OCI-LY7 (cell line): ENCODE data around the gene NAA16. TPM values are rescaled to one million over a fixed set of nuclear protein-coding genes. Genes with fewer than 3 reads are reported as not detected.

ENCODE experiments used
- Bru-seq: library from RNA; stranded (reverse); fragments of 400-500 nt; gene quantifications from one replicate; lab custom pipeline; 2021; lab: Mats Ljungman, UMichigan
- BruChase-seq, 2 experiments: library from RNA; stranded (reverse); fragments of 400-500 nt; gene quantifications; one replicate each; lab custom pipeline; 2021; lab: Mats Ljungman, UMichigan
- BruUV-seq: library from RNA; stranded (reverse); fragments of 400-500 nt; replicated peaks from 2 replicates; lab custom pipeline; 2021; lab: Mats Ljungman, UMichigan
- CTCF ChIA-PET: fragments of 300-600 bp; sonication (Branson Sonifier 250); formaldehyde crosslinking; loops from one replicate; lab custom pipeline; 2022; ENCODE audit warnings: antibody characterized with exemption; ENCODE audit not compliant: unreplicated experiment; lab: Charles Lee
- POLR2A ChIA-PET: fragments of 300-600 bp; sonication (Branson Sonifier 250); formaldehyde crosslinking; loops from one replicate; lab custom pipeline; 2022; ENCODE audit warnings: antibody characterized with exemption; lab: Charles Lee
- DNase-seq: peaks from one replicate; pipeline ENCODE4 v3.0.0-alpha.2; 2015; ENCODE audit warnings: low spot score
- H2AFZ ChIP-seq: fragments of 200-600 bp; sonication (generic), shearing (Covaris generic); 2 replicates; pipeline ENCODE4 v1.6.1; 2014; ENCODE audit warnings: mild to moderate bottlenecking, antibody characterized with exemption, low read length, moderate library complexity
- H3K27ac ChIP-seq: fragments of 200-600 bp; sonication (generic); 2 replicates; pipeline ENCODE4 v1.5.1; 2014; ENCODE audit warnings: mixed run types, low read depth, mild to moderate bottlenecking, moderate library complexity, low read length, inconsistent platforms; ENCODE audit not compliant: poor library complexity, severe bottlenecking
- H3K36me3 ChIP-seq: fragments of 200-600 bp; sonication (generic); 2 replicates; pipeline ENCODE4 v1.6.1; 2014; ENCODE audit warnings: mild to moderate bottlenecking, antibody characterized with exemption, low read length, moderate library complexity, mixed read lengths; ENCODE audit not compliant: insufficient read depth
- H3K4me1 ChIP-seq: fragments of 200-600 bp; sonication (generic); 2 replicates; pipeline ENCODE4 v1.5.1; 2014; ENCODE audit warnings: mild to moderate bottlenecking, low read length; ENCODE audit not compliant: insufficient read depth, poor library complexity, severe bottlenecking
- H3K4me2 ChIP-seq: fragments of 200-600 bp; sonication (generic); 2 replicates; pipeline ENCODE4 v1.6.1; 2014; ENCODE audit warnings: mild to moderate bottlenecking, low read length
- H3K4me3 ChIP-seq: fragments of 200-600 bp; sonication (generic); 2 replicates; pipeline ENCODE4 v1.5.1; 2014; ENCODE audit warnings: mild to moderate bottlenecking, low read depth, low read length; ENCODE audit not compliant: poor library complexity, severe bottlenecking
- H3K79me2 ChIP-seq: fragments of 200-600 bp; sonication (generic); 2 replicates; pipeline ENCODE4 v1.6.1; 2016; ENCODE audit warnings: low read depth, mild to moderate bottlenecking, low read length, moderate library complexity, mixed read lengths; ENCODE audit not compliant: insufficient read depth
- H3K9me2 ChIP-seq: fragments of 200-600 bp; sonication (generic); 2 replicates; pipeline ENCODE4 v1.6.1; 2016; ENCODE audit warnings: mild to moderate bottlenecking, low read length, mixed read lengths; ENCODE audit not compliant: insufficient read depth
- H3K9me3 ChIP-seq: fragments of 200-600 bp; sonication (generic); 2 replicates; pipeline ENCODE4 v1.6.1; 2014; ENCODE audit warnings: mild to moderate bottlenecking, mixed run types, low read length, mixed read lengths
- H4K20me1 ChIP-seq: fragments of 200-600 bp; sonication (generic); 2 replicates; pipeline ENCODE4 v1.6.1; 2014; ENCODE audit warnings: mild to moderate bottlenecking, antibody characterized with exemption, low read length, moderate library complexity, mixed read lengths; ENCODE audit not compliant: insufficient read depth
- EZH2phosphoT487 ChIP-seq: fragments of 200-600 bp; sonication (generic); IDR thresholded peaks from 2 replicates; pipeline ENCODE4 v1.6.1; 2018; ENCODE audit warnings: low read depth, borderline replicate concordance, mild to moderate bottlenecking, mixed run types, antibody characterized with exemption, low read length, moderate library complexity, mixed read lengths
- intact Hi-C: fragments of 100-400 bp; cut with micrococcal nuclease; formaldehyde crosslinking; loops from one replicate; pipeline ENCODE4 v1.10.0; 2022; ENCODE audit not compliant: unreplicated experiment
- long read RNA-seq: library from polyadenylated mRNA; stranded (forward); transcript quantifications from one replicate; pipeline ENCODE4 v2.0.0, GENCODE V29; 2022
- total RNA-seq, 2 experiments: library from RNA; depleted of rRNA in 1 of 2; stranded (reverse); fragments of >200 nt in 1 of 2; shearing (Covaris generic) in 1 of 2; gene quantifications; 2 replicates each; pipeline ENCODE4 v1.2.3, GENCODE V29; 2014 to 2022
- TF ChIP-seq, protein P1 (sequence below): fragments of 200-600 bp; sonication (generic); conservative IDR thresholded peaks from 2 replicates; pipeline ENCODE4 v1.5.1; 2014; ENCODE audit warnings: mild to moderate bottlenecking, antibody characterized with exemption, low read length, moderate library complexity, mixed read lengths

NAA16 gene
- total RNA-seq (2014; rRNA removed; shearing (Covaris generic)), result 22.1 and 22.4 TPM in 2 replicates
- total RNA-seq (2022), result 44.1 and 45.9 TPM in 2 replicates
- percentile 93 among the genes with signal in this experiment for Bru-seq, nascent RNA
- BruChase-seq, experiment 1, labeled RNA remaining after a 6-hour chase, result percentile 81 among the genes with signal in this experiment
- BruChase-seq, experiment 2, labeled RNA remaining after a 2-hour chase, result percentile 83 among the genes with signal in this experiment
- long read RNA-seq, full-length matches to known transcripts, result 5 of 20 reads
- long read RNA-seq, partial matches to known transcripts, result 4 of 20 reads
- long read RNA-seq, other reads (novel, unspliced or antisense), result 11 of 20 reads

DNA sequence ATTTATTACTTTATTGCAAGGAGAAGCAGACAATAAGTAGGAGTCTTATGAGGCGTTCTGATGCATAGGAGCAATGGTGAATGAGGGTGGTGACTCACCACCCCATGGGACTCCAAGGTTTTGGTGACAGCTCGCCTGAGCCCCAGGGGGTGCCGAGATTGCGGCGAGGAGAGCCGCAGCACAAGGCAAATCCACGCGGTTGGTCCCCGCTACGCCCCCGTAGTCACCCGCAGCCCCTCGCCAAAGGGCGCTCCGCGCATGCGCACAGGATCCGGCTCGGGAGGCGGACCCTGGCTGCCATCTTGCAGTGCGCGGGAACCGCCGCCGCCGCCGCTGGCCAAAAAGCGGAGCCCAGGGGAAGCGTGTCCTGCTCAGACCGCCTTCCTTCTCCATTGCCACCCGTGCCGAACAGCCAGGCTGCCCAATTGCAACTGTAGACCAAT is at the start of gene NAA16:
NAA16 (plus strand) TSS at position 305 of the 443 bp plus-strand sequence. CDS start 262 bp downstream, outside the sequence.
- H4K20me1 ChIP-seq, result peaks cover 30% of the 10 kb centered on the region
- peak; percentile 93 for DNase-seq
- H3K9me2 ChIP-seq, result no peaks in the 10 kb centered on the region
- peaks cover 36% of the 10 kb centered on the region for H3K4me1 ChIP-seq
- intact Hi-C loops, result loop anchor here (1.0 to 10.0 kb wide), 5 partner anchors 48 to 336 kb away; partner anchors contain the start of genes KBTBD6, MTRF1 and WBP4
- peak within 1 kb of the TSS; percentile 79 for H3K4me3 ChIP-seq
- H3K36me3 ChIP-seq, result no peaks in the 10 kb centered on the region
- POLR2A ChIA-PET, result interaction anchor here (0.7 kb wide), 1 partner anchor 41 kb away, joined by 4 read pairs; no protein-coding TSS in a partner anchor
- peak within 1 kb of the TSS; percentile 94 for H2AFZ ChIP-seq
- H3K9me3 ChIP-seq, result no peaks in the 10 kb centered on the region
- H3K79me2 ChIP-seq, result peaks cover 48% of the 10 kb centered on the region
- H3K4me2 ChIP-seq, result peak within 1 kb of the TSS; percentile 89
- no TSS peak for BruUV-seq
- TF ChIP-seq, protein P1, sequence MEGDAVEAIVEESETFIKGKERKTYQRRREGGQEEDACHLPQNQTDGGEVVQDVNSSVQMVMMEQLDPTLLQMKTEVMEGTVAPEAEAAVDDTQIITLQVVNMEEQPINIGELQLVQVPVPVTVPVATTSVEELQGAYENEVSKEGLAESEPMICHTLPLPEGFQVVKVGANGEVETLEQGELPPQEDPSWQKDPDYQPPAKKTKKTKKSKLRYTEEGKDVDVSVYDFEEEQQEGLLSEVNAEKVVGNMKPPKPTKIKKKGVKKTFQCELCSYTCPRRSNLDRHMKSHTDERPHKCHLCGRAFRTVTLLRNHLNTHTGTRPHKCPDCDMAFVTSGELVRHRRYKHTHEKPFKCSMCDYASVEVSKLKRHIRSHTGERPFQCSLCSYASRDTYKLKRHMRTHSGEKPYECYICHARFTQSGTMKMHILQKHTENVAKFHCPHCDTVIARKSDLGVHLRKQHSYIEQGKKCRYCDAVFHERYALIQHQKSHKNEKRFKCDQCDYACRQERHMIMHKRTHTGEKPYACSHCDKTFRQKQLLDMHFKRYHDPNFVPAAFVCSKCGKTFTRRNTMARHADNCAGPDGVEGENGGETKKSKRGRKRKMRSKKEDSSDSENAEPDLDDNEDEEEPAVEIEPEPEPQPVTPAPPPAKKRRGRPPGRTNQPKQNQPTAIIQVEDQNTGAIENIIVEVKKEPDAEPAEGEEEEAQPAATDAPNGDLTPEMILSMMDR, result no peak
- TF ChIP-seq EZH2phosphoT487, result no peak
- peak within 1 kb of the TSS; percentile 74 for H3K27ac ChIP-seq
- CTCF ChIA-PET, result no interaction called here

DNA sequence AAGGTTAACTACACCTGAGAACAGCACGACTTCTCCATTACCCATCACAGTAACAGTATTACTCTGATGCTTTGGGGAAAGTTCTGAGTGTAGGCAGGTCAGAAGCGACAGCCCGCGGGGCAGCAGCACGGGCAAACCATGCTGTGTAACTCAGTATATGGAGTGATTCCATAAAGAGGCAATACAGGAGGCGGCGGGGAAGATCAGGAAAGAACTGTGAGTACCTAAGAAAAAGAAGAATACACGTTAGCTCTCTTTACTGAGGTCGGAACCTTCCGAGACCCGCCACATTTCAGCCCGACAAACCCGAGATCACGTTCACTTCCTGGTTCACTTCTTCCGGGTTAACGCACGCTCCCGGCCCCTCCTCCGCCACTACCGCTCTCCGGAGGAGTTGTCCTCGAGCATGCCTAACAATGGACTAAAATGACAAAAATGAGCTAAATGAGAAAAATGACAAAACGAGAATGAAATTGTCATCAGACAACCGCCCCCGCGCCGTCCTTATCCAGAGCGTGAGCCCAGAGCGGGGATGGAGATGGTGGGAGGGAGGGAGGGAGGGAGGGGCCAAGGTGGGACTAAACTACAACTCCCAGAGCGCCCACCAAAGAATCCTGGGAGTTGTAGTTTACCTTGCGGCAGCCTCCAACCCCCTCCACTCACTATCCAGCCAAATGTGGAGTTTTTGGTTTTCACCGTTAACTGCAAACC is 47.7 kb upstream of the NAA16 start, which contains the start of gene MTRF1:
MTRF1 (minus strand) TSS at position 316 of the 711 bp plus-strand sequence. CDS start 2,669 bp downstream, outside the sequence.
- no peaks in the 10 kb centered on the region for H4K20me1 ChIP-seq
- H3K4me3 ChIP-seq, result peak within 1 kb of the TSS; percentile 80
- no TSS peak for BruUV-seq
- ChIA-PET POLR2A (interaction anchor here (0.6 to 2.6 kb wide), 9 partner anchors 9 to 157 kb away, joined by 3 to 12 read pairs (median 3); no protein-coding TSS in a partner anchor), CTCF (no interaction called here)
- H3K36me3 ChIP-seq, result peaks cover 28% of the 10 kb centered on the region
- peaks cover 22% of the 10 kb centered on the region; the same call in 1 of the 2 replicates for H3K9me3 ChIP-seq
- TF ChIP-seq EZH2phosphoT487, result no peak
- H3K27ac ChIP-seq, result peak within 1 kb of the TSS; percentile 60
- peak; percentile 89 for DNase-seq
- peak within 1 kb of the TSS; percentile 95 for H2AFZ ChIP-seq
- H3K79me2 ChIP-seq, result peaks cover 10% of the 10 kb centered on the region; the same call in 1 of the 2 replicates
- no peaks in the 10 kb centered on the region for H3K9me2 ChIP-seq
- peak within 1 kb of the TSS; percentile 80 for H3K4me2 ChIP-seq
- H3K4me1 ChIP-seq, result peaks cover 7% of the 10 kb centered on the region
- intact Hi-C loops, result loop anchor here (1.0 to 5.0 kb wide), 2 partner anchors 48 to 131 kb away; partner anchors contain the start of genes KBTBD6 and NAA16

DNA sequence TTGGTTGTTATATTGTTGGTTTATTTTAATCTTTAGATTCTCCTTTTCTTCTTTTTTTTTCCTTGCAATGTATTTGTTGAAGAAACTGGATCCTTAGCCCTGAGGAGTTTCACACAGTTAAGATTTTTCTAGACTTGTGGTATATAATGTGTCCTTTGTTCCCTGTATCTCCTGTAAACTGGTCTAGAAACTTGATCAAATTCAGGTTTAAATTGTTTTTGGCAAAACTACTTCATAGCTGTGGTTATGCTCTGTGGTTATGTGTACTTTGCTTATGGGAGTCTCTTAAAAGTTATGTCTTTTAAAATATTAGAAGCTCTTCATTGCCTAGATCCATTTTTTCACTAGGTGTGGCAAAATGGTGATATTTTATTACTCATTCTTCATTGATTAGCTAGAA is 44.0 kb upstream of the NAA16 start:
- CTCF ChIA-PET, result no interaction called here
- Histone ChIP-seq H3K4me2 (no peak overlapping the region), H3K9me2 (no peaks in the 10 kb centered on the region), H3K36me3 (no peaks in the 10 kb centered on the region), H3K79me2 (peaks cover 8% of the 10 kb centered on the region; the same call in 1 of the 2 replicates), H3K4me1 (peaks cover 16% of the 10 kb centered on the region), H3K9me3 (peaks cover 44% of the 10 kb centered on the region), H3K4me3 (no peak overlapping the region), H3K27ac (no peak overlapping the region), H2AFZ (no peak overlapping the region), H4K20me1 (no peaks in the 10 kb centered on the region)
- no TSS peak for BruUV-seq
- POLR2A ChIA-PET, result interaction anchor here (0.6 kb wide), 1 partner anchor 33 kb away, joined by 4 read pairs; no protein-coding TSS in a partner anchor
- intact Hi-C loops, result no loop called here
- no peak for DNase-seq
- TF ChIP-seq, protein P1, result no peak
- no peak for TF ChIP-seq EZH2phosphoT487
